ENCODE results near the gene CAVIN3.

GRCh38 chr11:6334806-6335205 lies 14.5 kb upstream of the CAVIN3 start:
- TF ChIP-seq DPF2 (IDR thresholded peaks at IDR 0.05) (no peak), KAT8 (IDR thresholded peaks at IDR 0.05; ENCODE audit: low read depth) (no peak), BRD4 (IDR thresholded peaks at IDR 0.05) (no peak), TCF7L2 (IDR thresholded peaks at IDR 0.05; ENCODE audit: low read depth, low read length) (no peak), RAD21 (CRISPR knock-in tag; conservative IDR thresholded peaks at IDR 0.05 in 1 of 2, IDR thresholded peaks at IDR 0.05 in 1 of 2) (no peak), L3MBTL2 (IDR thresholded peaks at IDR 0.05) (no peak), ZNF282 (CRISPR knock-in tag; IDR thresholded peaks at IDR 0.05) (no peak), BRCA1 (IDR thresholded peaks at IDR 0.05) (no peak), BRCA1 (CRISPR knock-in tag; IDR thresholded peaks at IDR 0.05) (no peak), MTF1 (CRISPR knock-in tag; IDR thresholded peaks at IDR 0.05; ENCODE audit: borderline replicate concordance) (no peak), TARDBP (IDR thresholded peaks at IDR 0.05) (no peak)
- TF ChIP-seq, protein P1, sequence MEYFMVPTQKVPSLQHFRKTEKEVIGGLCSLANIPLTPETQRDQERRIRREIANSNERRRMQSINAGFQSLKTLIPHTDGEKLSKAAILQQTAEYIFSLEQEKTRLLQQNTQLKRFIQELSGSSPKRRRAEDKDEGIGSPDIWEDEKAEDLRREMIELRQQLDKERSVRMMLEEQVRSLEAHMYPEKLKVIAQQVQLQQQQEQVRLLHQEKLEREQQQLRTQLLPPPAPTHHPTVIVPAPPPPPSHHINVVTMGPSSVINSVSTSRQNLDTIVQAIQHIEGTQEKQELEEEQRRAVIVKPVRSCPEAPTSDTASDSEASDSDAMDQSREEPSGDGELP (CRISPR knock-in tag; IDR thresholded peaks at IDR 0.05; ENCODE audit: borderline replicate concordance): no peak
- TF ChIP-seq, protein P2, sequence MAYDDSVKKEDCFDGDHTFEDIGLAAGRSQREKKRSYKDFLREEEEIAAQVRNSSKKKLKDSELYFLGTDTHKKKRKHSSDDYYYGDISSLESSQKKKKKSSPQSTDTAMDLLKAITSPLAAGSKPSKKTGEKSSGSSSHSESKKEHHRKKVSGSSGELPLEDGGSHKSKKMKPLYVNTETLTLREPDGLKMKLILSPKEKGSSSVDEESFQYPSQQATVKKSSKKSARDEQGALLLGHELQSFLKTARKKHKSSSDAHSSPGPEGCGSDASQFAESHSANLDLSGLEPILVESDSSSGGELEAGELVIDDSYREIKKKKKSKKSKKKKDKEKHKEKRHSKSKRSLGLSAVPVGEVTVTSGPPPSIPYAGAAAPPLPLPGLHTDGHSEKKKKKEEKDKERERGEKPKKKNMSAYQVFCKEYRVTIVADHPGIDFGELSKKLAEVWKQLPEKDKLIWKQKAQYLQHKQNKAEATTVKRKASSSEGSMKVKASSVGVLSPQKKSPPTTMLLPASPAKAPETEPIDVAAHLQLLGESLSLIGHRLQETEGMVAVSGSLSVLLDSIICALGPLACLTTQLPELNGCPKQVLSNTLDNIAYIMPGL (CRISPR knock-in tag; IDR thresholded peaks at IDR 0.05): no peak
- TF ChIP-seq, protein P3, sequence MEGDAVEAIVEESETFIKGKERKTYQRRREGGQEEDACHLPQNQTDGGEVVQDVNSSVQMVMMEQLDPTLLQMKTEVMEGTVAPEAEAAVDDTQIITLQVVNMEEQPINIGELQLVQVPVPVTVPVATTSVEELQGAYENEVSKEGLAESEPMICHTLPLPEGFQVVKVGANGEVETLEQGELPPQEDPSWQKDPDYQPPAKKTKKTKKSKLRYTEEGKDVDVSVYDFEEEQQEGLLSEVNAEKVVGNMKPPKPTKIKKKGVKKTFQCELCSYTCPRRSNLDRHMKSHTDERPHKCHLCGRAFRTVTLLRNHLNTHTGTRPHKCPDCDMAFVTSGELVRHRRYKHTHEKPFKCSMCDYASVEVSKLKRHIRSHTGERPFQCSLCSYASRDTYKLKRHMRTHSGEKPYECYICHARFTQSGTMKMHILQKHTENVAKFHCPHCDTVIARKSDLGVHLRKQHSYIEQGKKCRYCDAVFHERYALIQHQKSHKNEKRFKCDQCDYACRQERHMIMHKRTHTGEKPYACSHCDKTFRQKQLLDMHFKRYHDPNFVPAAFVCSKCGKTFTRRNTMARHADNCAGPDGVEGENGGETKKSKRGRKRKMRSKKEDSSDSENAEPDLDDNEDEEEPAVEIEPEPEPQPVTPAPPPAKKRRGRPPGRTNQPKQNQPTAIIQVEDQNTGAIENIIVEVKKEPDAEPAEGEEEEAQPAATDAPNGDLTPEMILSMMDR (IDR thresholded peaks at IDR 0.05 in 2 of 3, conservative IDR thresholded peaks at IDR 0.05 in 1 of 3; ENCODE audit: insufficient read depth in 2 of 3, low read depth in 1 of 3, low read length in 3 of 3): no peak

Data from K562 (cell line).